Karpas-422 (cell line): ENCODE data around the gene ZMYND19. TPM values are rescaled to one million over a fixed set of nuclear protein-coding genes. Genes with fewer than 3 reads are reported as not detected.

ENCODE experiments used
- DNase-seq: peaks from one replicate; pipeline ENCODE4 v3.0.0-alpha.2; 2015
- H2AFZ ChIP-seq: fragments of 200-600 bp; sonication (generic); 2 replicates; pipeline ENCODE4 v1.6.1; 2014; ENCODE audit warnings: antibody characterized with exemption, low read length, mixed read lengths
- H3K27ac ChIP-seq: fragments of 200-600 bp; sonication (generic); 2 replicates; pipeline ENCODE4 v1.5.1; 2014; ENCODE audit warnings: mild to moderate bottlenecking, low read length, moderate library complexity
- H3K27me3 ChIP-seq: fragments of 200-600 bp; sonication (generic); 2 replicates; pipeline ENCODE4 v1.6.1; 2014; ENCODE audit warnings: low read length, mixed read lengths
- H3K36me3 ChIP-seq: fragments of 200-600 bp; sonication (generic); 2 replicates; pipeline ENCODE4 v1.6.1; 2014; ENCODE audit warnings: low read length, mixed read lengths; ENCODE audit not compliant: insufficient read depth
- H3K4me1 ChIP-seq: fragments of 200-600 bp; sonication (generic); 2 replicates; pipeline ENCODE4 v1.6.1; 2014; ENCODE audit warnings: mild to moderate bottlenecking, low read length, mixed read lengths
- H3K4me2 ChIP-seq: fragments of 200-600 bp; sonication (generic); 2 replicates; pipeline ENCODE4 v1.6.1; 2014; ENCODE audit warnings: low read length, low read depth, mild to moderate bottlenecking; ENCODE audit not compliant: poor library complexity, severe bottlenecking
- H3K4me3 ChIP-seq: fragments of 200-600 bp; sonication (generic); 2 replicates; pipeline ENCODE4 v1.5.1; 2014; ENCODE audit warnings: mild to moderate bottlenecking, antibody characterized with exemption, low read length, mixed read lengths
- H3K79me2 ChIP-seq: fragments of 200-600 bp; sonication (generic); 2 replicates; pipeline ENCODE4 v1.6.1; 2014; ENCODE audit warnings: mild to moderate bottlenecking, low read length, mixed read lengths
- H3K9ac ChIP-seq: fragments of 200-600 bp; sonication (generic); 2 replicates; pipeline ENCODE4 v1.6.0; 2014; ENCODE audit warnings: low read length
- H3K9me2 ChIP-seq: fragments of 200-600 bp; sonication (generic), shearing (Covaris generic); replicated peaks from 2 replicates; pipeline ENCODE4 v1.6.0; 2014; ENCODE audit warnings: mild to moderate bottlenecking, low read length, moderate library complexity; ENCODE audit not compliant: insufficient read depth
- H3K9me3 ChIP-seq: fragments of 300-700, 200-600 bp; sonication (generic); 2 replicates; pipeline ENCODE4 v1.6.1; 2014; ENCODE audit warnings: low read length, mixed read lengths
- H4K20me1 ChIP-seq: fragments of 200-600 bp; sonication (generic); 2 replicates; pipeline ENCODE4 v1.6.1; 2014; ENCODE audit warnings: mild to moderate bottlenecking, antibody characterized with exemption, low read length, low read depth; ENCODE audit not compliant: insufficient read depth
- total RNA-seq: library from RNA; depleted of rRNA; stranded (reverse); fragments of >200 nt; shearing (Covaris generic); gene quantifications from 2 replicates; pipeline ENCODE4 v1.2.3, GENCODE V29; 2014; ENCODE audit warnings: low replicate concordance

The ZMYND19 gene
- total RNA-seq, 1 experiment from 2014 or later, result 18.8 TPM

- Histone ChIP-seq H3K4me1 (peaks cover 16% of the 10 kb centered on the region), H3K4me2 (peak overlapping the region; percentile 93), H3K79me2 (peaks cover 33% of the 10 kb centered on the region), H3K27me3 (no peaks in the 10 kb centered on the region), H3K9me2 (no peaks in the 10 kb centered on the region), H3K36me3 (peaks cover 24% of the 10 kb centered on the region; the same call in 1 of the 2 replicates), H4K20me1 (peaks cover 20% of the 10 kb centered on the region), H3K9me3 (no peaks in the 10 kb centered on the region), H2AFZ (no peak overlapping the region), H3K27ac (no peak overlapping the region), H3K4me3 (peak overlapping the region; percentile 97), H3K9ac (peak overlapping the region; percentile 98)
- no peak for DNase-seq
Measured at GRCh38 chr9:137588891-137589290, 1.4 kb downstream of the ZMYND19 start.

GRCh38 chr9:137588311-137588710 lies 2.0 kb downstream of the ZMYND19 start:
- Histone ChIP-seq H2AFZ (no peak overlapping the region), H3K9me3 (no peaks in the 10 kb centered on the region), H3K9me2 (no peaks in the 10 kb centered on the region), H3K79me2 (peaks cover 34% of the 10 kb centered on the region), H3K4me3 (no peak overlapping the region), H3K4me2 (peak overlapping the region; percentile 93), H3K4me1 (peaks cover 16% of the 10 kb centered on the region), H4K20me1 (peaks cover 20% of the 10 kb centered on the region), H3K9ac (peak overlapping the region; percentile 98), H3K36me3 (peaks cover 24% of the 10 kb centered on the region; the same call in 1 of the 2 replicates), H3K27ac (no peak overlapping the region), H3K27me3 (no peaks in the 10 kb centered on the region)
- DNase-seq, result no peak

DNA sequence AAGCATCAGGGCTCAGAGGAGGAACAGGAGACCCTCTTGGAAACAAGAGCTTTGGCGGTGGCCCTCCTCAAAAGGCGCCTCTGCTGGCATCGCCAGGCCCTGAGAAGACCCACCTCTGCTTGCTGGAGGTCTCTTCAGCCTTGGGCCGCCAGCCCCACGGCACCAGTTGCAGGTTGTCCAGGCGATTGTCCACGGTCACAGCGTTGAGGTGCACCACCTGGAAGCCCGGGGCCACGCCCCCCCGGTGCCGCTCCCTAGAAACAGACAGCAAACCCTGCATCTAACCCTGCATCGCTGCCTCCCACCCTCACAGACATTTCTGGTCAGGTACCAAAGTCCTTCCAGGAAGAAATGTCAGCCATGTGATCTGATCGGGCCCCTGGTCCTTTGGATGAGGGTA lies 3.5 kb downstream of the ZMYND19 start:
- H3K27ac ChIP-seq, result no peak overlapping the region
- H3K4me3 ChIP-seq, result no peak overlapping the region
- no peak overlapping the region for H2AFZ ChIP-seq
- H3K36me3 ChIP-seq, result peaks cover 24% of the 10 kb centered on the region; the same call in 1 of the 2 replicates
- H4K20me1 ChIP-seq, result peaks cover 22% of the 10 kb centered on the region
- no peak for DNase-seq
- no peaks in the 10 kb centered on the region for H3K27me3 ChIP-seq
- no peaks in the 10 kb centered on the region for H3K9me3 ChIP-seq
- peaks cover 34% of the 10 kb centered on the region for H3K79me2 ChIP-seq
- no peaks in the 10 kb centered on the region for H3K9me2 ChIP-seq
- peaks cover 16% of the 10 kb centered on the region for H3K4me1 ChIP-seq
- H3K4me2 ChIP-seq, result no peak overlapping the region
- no peak overlapping the region for H3K9ac ChIP-seq

- no peak overlapping the region for H3K9ac ChIP-seq
- H3K9me3 ChIP-seq, result no peaks in the 10 kb centered on the region
- no peak for DNase-seq
- H3K27ac ChIP-seq, result no peak overlapping the region
- no peak overlapping the region for H3K4me2 ChIP-seq
- H3K4me1 ChIP-seq, result peaks cover 7% of the 10 kb centered on the region
- peaks cover 25% of the 10 kb centered on the region for H3K79me2 ChIP-seq
- H3K9me2 ChIP-seq, result no peaks in the 10 kb centered on the region
- H3K4me3 ChIP-seq, result no peak overlapping the region
- peaks cover 24% of the 10 kb centered on the region for H3K36me3 ChIP-seq
- no peak overlapping the region for H2AFZ ChIP-seq
- H3K27me3 ChIP-seq, result no peaks in the 10 kb centered on the region
- H4K20me1 ChIP-seq, result peaks cover 18% of the 10 kb centered on the region
Measured at GRCh38 chr9:137583957-137584356, 6.4 kb downstream of the ZMYND19 start.

GRCh38 chr9:137583347-137583746 lies 7.0 kb downstream of the ZMYND19 start:
- Histone ChIP-seq H3K9me3 (no peaks in the 10 kb centered on the region), H3K79me2 (peaks cover 23% of the 10 kb centered on the region), H3K36me3 (peaks cover 18% of the 10 kb centered on the region), H3K9ac (no peak overlapping the region), H3K4me1 (0 out of 2 replicates have a peak, but pooled peaks cover 2% of the 10 kb centered on the region), H3K27me3 (no peaks in the 10 kb centered on the region), H2AFZ (no peak overlapping the region), H3K27ac (no peak overlapping the region), H4K20me1 (peaks cover 12% of the 10 kb centered on the region; the same call in 1 of the 2 replicates), H3K4me2 (no peak overlapping the region), H3K9me2 (no peaks in the 10 kb centered on the region), H3K4me3 (no peak overlapping the region)
- DNase-seq, result no peak

DNA sequence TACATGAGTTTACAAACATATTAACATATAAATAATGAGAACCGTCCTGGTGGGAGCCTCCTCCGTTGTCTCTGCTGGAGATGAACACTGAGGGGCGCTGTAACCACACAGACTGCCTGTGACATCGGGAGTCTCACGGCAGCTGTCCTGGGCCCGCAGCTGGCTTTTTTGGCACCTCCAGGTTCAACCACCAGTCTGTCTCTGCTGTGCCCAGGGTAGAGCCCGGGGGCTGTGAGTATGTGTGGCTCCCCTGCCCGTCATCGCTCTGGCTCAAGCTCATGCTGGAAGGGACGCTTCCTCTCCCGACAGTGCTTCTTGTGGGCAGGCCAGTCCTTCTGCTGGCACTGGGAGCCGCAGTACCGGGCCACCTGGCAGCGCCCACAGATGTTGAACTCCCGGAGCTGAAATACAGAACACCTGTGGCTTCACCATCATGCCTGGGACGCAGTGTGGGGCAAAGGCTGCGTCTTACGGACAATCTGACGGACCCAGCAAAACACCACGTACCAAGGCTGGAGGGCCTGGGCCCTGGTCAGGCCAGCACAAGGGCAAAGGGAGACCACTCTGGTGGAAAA lies 7.9 kb downstream of the ZMYND19 start:
- peaks cover 7% of the 10 kb centered on the region for H3K4me1 ChIP-seq
- H3K4me2 ChIP-seq, result no peak overlapping the region
- DNase-seq, result peak; percentile 72
- H3K9me2 ChIP-seq, result no peaks in the 10 kb centered on the region
- no peak overlapping the region for H3K27ac ChIP-seq
- no peaks in the 10 kb centered on the region for H3K27me3 ChIP-seq
- no peak overlapping the region for H3K4me3 ChIP-seq
- peaks cover 23% of the 10 kb centered on the region for H3K79me2 ChIP-seq
- no peaks in the 10 kb centered on the region for H3K9me3 ChIP-seq
- peaks cover 8% of the 10 kb centered on the region for H3K36me3 ChIP-seq
- H4K20me1 ChIP-seq, result peaks cover 17% of the 10 kb centered on the region; the same call in 1 of the 2 replicates
- no peak overlapping the region for H3K9ac ChIP-seq
- no peak overlapping the region for H2AFZ ChIP-seq

DNA sequence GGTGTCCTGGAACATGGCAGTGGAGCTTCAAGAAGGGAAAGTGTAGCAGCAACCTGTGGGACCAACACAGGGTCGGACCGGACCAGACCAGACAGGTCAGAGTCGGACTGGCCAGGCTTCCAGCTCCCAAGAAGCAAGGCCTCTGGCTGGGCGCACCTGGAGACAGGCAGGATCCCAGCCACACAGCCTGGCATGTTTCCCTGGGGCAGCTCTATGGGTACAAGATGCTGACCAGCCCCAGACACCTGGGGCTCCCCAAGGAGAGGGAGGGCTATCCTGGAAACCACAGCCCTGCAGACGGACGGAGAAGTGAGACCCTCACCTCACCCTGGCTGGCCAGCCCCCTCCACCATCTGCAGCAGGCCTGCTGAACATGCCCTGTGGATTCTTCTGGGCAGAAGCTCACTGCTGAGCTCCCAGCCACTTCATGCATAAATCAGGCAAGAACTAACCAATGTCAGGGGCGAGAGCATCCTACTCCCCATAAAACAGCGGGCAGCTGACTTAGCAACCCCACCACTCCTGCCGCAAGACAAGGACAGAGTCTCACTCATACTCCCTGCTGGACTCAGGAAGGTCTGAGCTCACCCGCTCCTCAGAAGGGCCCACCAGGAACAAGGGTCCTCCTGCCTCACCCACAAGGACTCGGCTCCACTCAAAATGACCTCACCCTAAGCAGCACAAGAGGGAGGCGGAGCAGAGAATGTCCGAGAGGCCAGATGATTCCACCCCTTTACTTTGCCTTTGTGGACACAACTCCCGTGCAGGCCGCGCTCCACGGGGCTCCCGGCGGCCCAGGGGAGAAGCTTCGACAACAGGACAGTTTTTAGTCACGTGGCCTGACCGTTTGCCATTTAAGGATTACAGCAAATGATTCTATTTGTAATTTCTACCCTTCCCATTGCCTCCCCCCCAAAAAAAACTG lies 8.7 kb downstream of the ZMYND19 start:
- DNase-seq, result no peak

DNA sequence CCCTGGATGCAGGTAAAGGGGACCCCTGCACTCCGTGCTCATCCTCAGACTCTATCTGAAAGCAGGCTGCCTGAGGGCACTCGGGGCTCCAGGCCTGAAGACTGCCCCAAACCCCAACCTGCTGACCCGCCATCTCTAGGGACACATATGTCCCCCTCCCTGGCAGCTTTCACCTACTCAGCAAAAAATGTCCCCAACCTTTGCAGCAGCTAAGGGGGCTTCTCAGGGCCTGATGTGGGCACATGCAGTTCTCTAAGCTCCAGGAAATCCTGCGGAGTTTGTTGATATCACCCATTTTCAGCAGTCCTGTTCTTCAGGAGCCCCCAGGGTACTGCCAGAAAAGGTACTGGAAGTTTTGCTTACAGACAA lies 9.4 kb downstream of the ZMYND19 start:
- H3K36me3 ChIP-seq, result peaks cover 12% of the 10 kb centered on the region
- no peak for DNase-seq
- peaks cover 21% of the 10 kb centered on the region for H3K4me1 ChIP-seq
- no peak overlapping the region for H3K9ac ChIP-seq
- peaks cover 30% of the 10 kb centered on the region for H3K79me2 ChIP-seq
- H3K4me2 ChIP-seq, result no peak overlapping the region
- no peak overlapping the region for H2AFZ ChIP-seq
- no peaks in the 10 kb centered on the region for H3K9me3 ChIP-seq
- no peaks in the 10 kb centered on the region for H3K9me2 ChIP-seq
- no peak overlapping the region for H3K27ac ChIP-seq
- peaks cover 18% of the 10 kb centered on the region for H4K20me1 ChIP-seq
- H3K4me3 ChIP-seq, result no peak overlapping the region
- no peaks in the 10 kb centered on the region for H3K27me3 ChIP-seq

More for the DNA sequence above, 8.7 kb downstream of the ZMYND19 start:
- peaks cover 18% of the 10 kb centered on the region; the same call in 1 of the 2 replicates for H4K20me1 ChIP-seq
- no peaks in the 10 kb centered on the region for H3K9me3 ChIP-seq
- no peak overlapping the region for H3K4me3 ChIP-seq
- no peak overlapping the region for H3K27ac ChIP-seq
- H3K27me3 ChIP-seq, result no peaks in the 10 kb centered on the region
- H2AFZ ChIP-seq, result no peak overlapping the region
- peaks cover 15% of the 10 kb centered on the region for H3K4me1 ChIP-seq
- H3K4me2 ChIP-seq, result no peak overlapping the region
- H3K9me2 ChIP-seq, result no peaks in the 10 kb centered on the region
- peaks cover 6% of the 10 kb centered on the region for H3K36me3 ChIP-seq
- peaks cover 25% of the 10 kb centered on the region for H3K79me2 ChIP-seq
- no peak overlapping the region for H3K9ac ChIP-seq
